Liver (tissue), 3 donors: Measurements from ENCODE around the gene PARP14.
"Not testable (repeated sequence)": the region's sequence is repeated elsewhere in the genome, so short reads cannot be mapped to it uniquely, and the experiment has no call there.

Source experiments
- CTCF ChIP-seq: fragments of 150-350 bp; IDR thresholded peaks from 2 replicates; pipeline ENCODE4 v1.5.1; 2017; ENCODE audit warnings: improper control_type of control experiment, low read depth, low read length; ENCODE audit not compliant: missing input control
- FOXA1 ChIP-seq: IDR thresholded peaks from 2 replicates; pipeline ENCODE4 v1.6.1; 2016; ENCODE audit warnings: antibody characterized with exemption
- NR2F2 ChIP-seq: IDR thresholded peaks from 2 replicates; pipeline ENCODE4 v1.6.1; 2016; ENCODE audit warnings: antibody characterized with exemption
- RXRA ChIP-seq, 2 donors: IDR thresholded peaks; 2 replicates each; pipeline ENCODE4 v1.6.1; 2017 to 2018; ENCODE audit warnings: antibody characterized with exemption in 2 of 2, mild to moderate bottlenecking in 1 of 2
- TAF1 ChIP-seq: conservative IDR thresholded peaks from 2 replicates; pipeline ENCODE4 v1.6.1; 2016; ENCODE audit warnings: antibody characterized with exemption, mild to moderate bottlenecking
- YY1 ChIP-seq: IDR thresholded peaks from 2 replicates; pipeline ENCODE4 v1.6.1; 2016; ENCODE audit warnings: antibody characterized with exemption, mild to moderate bottlenecking
- ZBTB33 ChIP-seq: IDR thresholded peaks from 2 replicates; pipeline ENCODE4 v1.6.1; 2016; ENCODE audit warnings: antibody characterized with exemption
- donor health status: healthy.
- donor health status: healthy.

DNA sequence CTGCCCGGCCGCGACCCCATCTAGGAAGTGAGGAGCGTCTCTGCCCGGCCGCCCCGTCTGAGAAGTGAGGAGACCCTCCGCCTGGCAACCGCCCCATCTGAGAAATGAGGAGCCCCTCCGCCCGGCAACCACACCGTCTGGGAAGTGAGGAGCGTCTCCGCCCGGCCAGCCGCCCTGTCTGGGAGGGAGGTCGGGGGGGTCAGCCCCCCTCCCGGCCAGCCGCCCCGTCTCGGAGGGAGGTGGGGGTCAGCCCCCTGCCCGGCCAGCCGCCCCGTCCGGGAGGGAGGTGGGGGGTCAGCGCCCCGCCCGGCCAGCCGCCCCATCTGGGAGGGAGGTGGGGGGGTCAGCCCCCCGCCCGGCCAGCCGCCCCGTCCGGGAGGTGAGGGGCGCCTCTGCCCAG is 66.7 kb downstream of the PARP14 start:
- not testable (repeated sequence) for TF ChIP-seq TAF1; ZBTB33; CTCF; NR2F2; YY1; FOXA1; RXRA (IDR thresholded peaks at IDR 0.05)
